ENCODE measurements around the gene MOB3B.

Gene MOB3B

DNA sequence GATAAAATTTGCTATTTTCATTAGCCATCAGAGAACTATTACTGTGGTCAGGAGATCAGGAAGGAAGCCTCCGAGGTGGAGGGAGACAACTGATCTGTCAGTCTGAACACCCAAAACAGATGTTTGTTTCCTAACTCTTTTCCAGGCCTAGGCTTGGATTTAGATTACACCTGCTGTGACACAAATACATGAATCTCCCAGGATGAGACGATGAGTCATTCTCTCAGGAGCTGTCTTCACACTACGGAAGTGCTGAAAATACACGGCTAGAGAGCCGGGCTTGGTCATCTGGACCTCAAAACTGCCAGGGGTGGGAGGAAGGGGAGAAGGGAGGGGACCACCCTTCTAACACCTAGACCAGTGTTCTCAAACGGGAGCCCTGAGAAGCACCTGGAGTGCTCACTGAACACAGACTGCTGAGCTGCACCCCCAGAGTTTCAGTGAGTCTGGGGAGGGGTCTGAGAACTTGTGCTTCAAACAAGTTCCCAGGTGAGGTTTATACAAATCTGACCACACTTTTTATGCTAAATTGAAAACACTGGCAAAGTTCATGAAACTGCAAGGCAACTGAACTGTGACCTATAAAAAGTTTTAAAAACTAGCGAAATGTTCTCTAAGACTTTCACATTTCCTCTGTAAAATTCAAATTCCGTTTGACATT is 152.3 kb downstream of the MOB3B start:
- H3K4me3 ChIP-seq (ENCODE audit: low read depth, low read length), result no peak overlapping the region
- DNase-seq (ENCODE audit: low read depth), result no peak
- in situ Hi-C loops (cut with HindIII; ENCODE audit: low sequenced_read_pairs), result no loop called here
- TF ChIP-seq, protein P1, sequence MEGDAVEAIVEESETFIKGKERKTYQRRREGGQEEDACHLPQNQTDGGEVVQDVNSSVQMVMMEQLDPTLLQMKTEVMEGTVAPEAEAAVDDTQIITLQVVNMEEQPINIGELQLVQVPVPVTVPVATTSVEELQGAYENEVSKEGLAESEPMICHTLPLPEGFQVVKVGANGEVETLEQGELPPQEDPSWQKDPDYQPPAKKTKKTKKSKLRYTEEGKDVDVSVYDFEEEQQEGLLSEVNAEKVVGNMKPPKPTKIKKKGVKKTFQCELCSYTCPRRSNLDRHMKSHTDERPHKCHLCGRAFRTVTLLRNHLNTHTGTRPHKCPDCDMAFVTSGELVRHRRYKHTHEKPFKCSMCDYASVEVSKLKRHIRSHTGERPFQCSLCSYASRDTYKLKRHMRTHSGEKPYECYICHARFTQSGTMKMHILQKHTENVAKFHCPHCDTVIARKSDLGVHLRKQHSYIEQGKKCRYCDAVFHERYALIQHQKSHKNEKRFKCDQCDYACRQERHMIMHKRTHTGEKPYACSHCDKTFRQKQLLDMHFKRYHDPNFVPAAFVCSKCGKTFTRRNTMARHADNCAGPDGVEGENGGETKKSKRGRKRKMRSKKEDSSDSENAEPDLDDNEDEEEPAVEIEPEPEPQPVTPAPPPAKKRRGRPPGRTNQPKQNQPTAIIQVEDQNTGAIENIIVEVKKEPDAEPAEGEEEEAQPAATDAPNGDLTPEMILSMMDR (IDR thresholded peaks at IDR 0.05; ENCODE audit: low read depth, low read length, missing control alignments), result no peak

DNA sequence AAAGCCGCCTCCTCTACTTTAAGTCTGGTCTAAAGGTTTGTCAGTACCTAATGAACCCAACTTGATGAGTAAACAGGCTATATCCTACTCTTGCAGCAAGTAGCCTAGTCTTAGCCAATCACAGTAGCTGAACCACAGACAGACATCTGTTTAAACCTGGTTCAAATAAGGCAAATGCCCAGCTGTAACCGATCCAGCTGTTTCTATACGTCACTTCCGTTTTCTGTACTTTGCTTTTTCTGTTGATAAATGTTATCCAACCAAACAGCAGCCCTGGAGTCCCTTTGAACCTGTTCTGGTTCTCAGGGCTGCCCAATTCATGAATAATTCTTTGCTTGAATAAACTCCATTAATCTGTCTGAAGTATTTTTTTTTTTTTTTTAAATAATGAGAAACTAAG is 155.8 kb downstream of the MOB3B start:
- no peak for DNase-seq (ENCODE audit: low read depth)
- in situ Hi-C loops (cut with HindIII; ENCODE audit: low sequenced_read_pairs), result no loop called here
- TF ChIP-seq, protein P1 (IDR thresholded peaks at IDR 0.05; ENCODE audit: low read depth, low read length, missing control alignments), result no peak
- no peak overlapping the region for H3K4me3 ChIP-seq (ENCODE audit: low read depth, low read length)

DNA sequence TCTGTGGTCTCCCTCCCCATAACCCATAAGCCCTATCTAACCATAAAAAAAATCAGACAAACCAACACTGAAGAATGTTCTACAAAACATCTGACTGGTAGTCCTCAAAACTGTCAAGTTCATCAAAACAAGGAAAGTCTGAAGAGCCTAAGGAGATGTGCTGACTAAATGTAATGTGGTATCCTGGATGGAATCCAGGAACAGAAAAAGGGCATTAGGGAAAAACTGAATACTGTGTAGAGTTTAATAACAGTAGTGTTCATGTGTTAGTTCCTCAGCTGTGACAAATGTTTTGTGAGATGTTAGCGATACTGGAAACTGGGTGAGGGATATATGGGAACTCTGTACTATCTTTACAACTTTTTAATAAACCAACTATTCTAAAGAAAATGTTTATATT is 157.0 kb downstream of the MOB3B start:
- no peak overlapping the region for H3K4me3 ChIP-seq (ENCODE audit: low read depth, low read length)
- in situ Hi-C loops (cut with HindIII; ENCODE audit: low sequenced_read_pairs), result no loop called here

DNA sequence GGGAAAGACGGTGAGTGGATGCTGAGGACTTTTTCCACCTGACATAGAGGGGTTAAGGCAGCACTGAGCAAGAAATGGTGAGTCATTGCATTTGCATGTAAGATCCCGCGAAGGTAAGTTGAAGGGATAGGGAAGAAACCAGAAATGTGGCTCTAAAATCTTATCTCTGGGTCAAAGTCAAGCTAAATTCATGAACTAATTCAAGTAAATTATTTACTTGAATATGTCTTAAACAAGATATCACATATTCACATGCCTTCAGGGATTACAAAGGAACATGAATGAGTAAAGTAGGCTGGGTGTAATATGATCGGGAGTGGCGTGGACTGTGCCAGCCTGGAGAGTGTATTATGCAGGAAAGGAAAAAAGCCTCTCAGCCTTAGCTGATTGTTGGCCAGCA is 158.2 kb downstream of the MOB3B start:
- H3K4me3 ChIP-seq (ENCODE audit: low read depth, low read length), result no peak overlapping the region
- TF ChIP-seq, protein P1 (IDR thresholded peaks at IDR 0.05; ENCODE audit: low read depth, low read length, missing control alignments), result no peak
- no peak for DNase-seq (ENCODE audit: low read depth)
- in situ Hi-C loops (cut with HindIII; ENCODE audit: low sequenced_read_pairs), result no loop called here

More for the DNA sequence above, 157.0 kb downstream of the MOB3B start:
- DNase-seq (ENCODE audit: low read depth), result no peak
- TF ChIP-seq, protein P1 (IDR thresholded peaks at IDR 0.05; ENCODE audit: low read depth, low read length, missing control alignments), result no peak

DNA sequence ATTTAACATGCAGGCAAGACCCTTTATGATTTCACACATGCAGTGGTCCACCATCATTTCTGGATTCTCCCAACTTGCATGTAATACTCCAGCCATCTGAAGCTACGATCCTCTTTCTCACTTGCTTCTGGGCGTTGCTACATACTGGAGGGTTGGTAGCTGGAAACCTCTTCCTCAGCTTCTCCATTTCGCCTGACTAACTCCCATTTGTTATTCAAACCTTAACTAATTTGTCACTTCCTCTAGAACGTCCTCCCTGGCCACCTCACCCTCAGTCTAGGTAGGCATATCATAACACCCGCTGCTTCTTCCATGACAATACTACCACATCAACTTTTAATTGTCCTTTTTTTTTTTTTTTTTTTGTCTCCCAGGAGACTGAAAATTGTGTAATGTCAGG is 160.0 kb downstream of the MOB3B start:
- in situ Hi-C loops (cut with HindIII; ENCODE audit: low sequenced_read_pairs), result no loop called here
- H3K4me3 ChIP-seq (ENCODE audit: low read depth, low read length), result no peak overlapping the region
- no peak for DNase-seq (ENCODE audit: low read depth)
- TF ChIP-seq, protein P1 (IDR thresholded peaks at IDR 0.05; ENCODE audit: low read depth, low read length, missing control alignments), result no peak

DNA sequence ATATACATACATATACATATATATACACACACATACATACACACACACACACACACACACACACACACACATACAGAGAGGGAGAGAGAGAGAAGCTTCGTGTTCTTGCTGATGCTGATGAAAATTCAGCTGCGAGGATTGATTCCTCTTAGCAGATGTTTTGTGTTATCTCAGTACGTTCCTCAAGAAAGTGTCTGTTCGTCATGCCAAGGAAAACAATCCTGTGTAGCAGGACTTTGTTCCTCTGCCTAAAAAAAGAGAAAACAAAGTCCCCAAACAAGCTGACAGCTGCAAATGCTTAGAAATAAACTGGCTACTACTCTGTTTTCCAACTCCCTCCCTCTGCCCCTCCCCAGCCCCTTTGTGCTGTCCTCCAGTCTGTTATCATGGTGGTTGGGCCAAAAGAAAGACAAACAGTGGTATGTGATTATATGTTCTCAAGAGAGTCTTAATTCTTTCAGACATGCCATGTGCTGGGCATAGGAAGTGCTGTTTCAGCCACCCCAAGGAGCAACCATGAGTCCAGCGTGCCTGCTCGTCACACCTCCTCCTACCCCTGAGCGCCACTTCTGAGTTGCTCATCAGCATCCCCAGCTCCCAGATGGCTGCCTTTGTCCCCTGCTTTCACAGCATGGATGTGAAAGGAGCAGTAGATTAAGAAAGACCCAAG is 161.2 kb downstream of the MOB3B start:
- in situ Hi-C loops (cut with HindIII; ENCODE audit: low sequenced_read_pairs), result no loop called here
- peak; percentile 19 for DNase-seq (ENCODE audit: low read depth)
- TF ChIP-seq, protein P1 (IDR thresholded peaks at IDR 0.05; ENCODE audit: low read depth, low read length, missing control alignments), result no peak
- H3K4me3 ChIP-seq (ENCODE audit: low read depth, low read length), result no peak overlapping the region

Data from astrocyte of the cerebellum (primary cell).